H1 (cell line): ENCODE data around the gene SNAP29. TPM values are rescaled to one million over a fixed set of nuclear protein-coding genes. Genes with fewer than 3 reads are reported as not detected.
A peak's percentile ranks its signal among the peaks of the same experiment; 100 is the strongest.

Experiments
- CTCF ChIA-PET: fragments of 300-600 bp; sonication (Branson Sonifier 250); formaldehyde crosslinking; loops from one replicate; lab custom pipeline; 2021; ENCODE audit not compliant: partially characterized antibody; lab: Charles Lee
- POLR2A ChIA-PET: fragments of 300-600 bp; sonication (Branson Sonifier 250); formaldehyde crosslinking; loops from one replicate; lab custom pipeline; 2021; ENCODE audit warnings: inconsistent platforms; ENCODE audit not compliant: partially characterized antibody; lab: Charles Lee
- DNase-seq, 2 experiments: peaks; one replicate each; pipeline versions ENCODE4 v3.0.0 to v3.0.0-alpha.2; 2010 to 2022; ENCODE audit warnings: low spot score in 2 of 2, low read depth in 1 of 2, mixed read lengths in 1 of 2
- FAIRE-seq: peaks from 2 replicates; lab custom pipeline; 2011; peaks lifted over from hg19 to GRCh38; lab: Jason Lieb, UNC
- H2AFZ ChIP-seq: 2 replicates; pipeline ENCODE4 v1.8.1; 2012; ENCODE audit warnings: low read length, inconsistent platforms
- H2AK5ac ChIP-seq: 2 replicates; pipeline ENCODE4 v1.6.1; 2013; ENCODE audit warnings: low read depth, low read length
- H2BK120ac ChIP-seq: replicated peaks from 2 replicates; pipeline ENCODE3; 2013; ENCODE audit warnings: low read depth, low read length, inconsistent platforms
- H2BK12ac ChIP-seq: 2 replicates; pipeline ENCODE4 v1.6.1; 2013; ENCODE audit warnings: low read depth, low read length
- H2BK15ac ChIP-seq: 2 replicates; pipeline ENCODE4 v1.6.1; 2013; ENCODE audit warnings: low read length
- H2BK20ac ChIP-seq: 2 replicates; pipeline ENCODE4 v1.6.1; 2013; ENCODE audit warnings: low read length
- H2BK5ac ChIP-seq: 2 replicates; pipeline ENCODE4 v1.6.1; 2013; ENCODE audit warnings: low read depth, low read length
- H3K14ac ChIP-seq: 2 replicates; pipeline ENCODE4 v1.6.1; 2013; ENCODE audit warnings: inconsistent platforms; ENCODE audit not compliant: insufficient read length
- H3K18ac ChIP-seq: 2 replicates; pipeline ENCODE4 v1.6.1; 2013; ENCODE audit warnings: low read length; ENCODE audit errors: extremely low read depth
- H3K23ac ChIP-seq: 2 replicates; pipeline ENCODE4 v1.6.1; 2013; ENCODE audit warnings: inconsistent platforms; ENCODE audit not compliant: insufficient read length
- H3K23me2 ChIP-seq: 2 replicates; pipeline ENCODE4 v1.6.1; 2013; ENCODE audit warnings: low read depth, low read length
- H3K27ac ChIP-seq: 2 replicates; pipeline ENCODE4 v1.6.1; 2011; ENCODE audit warnings: low read depth, low read length, inconsistent platforms
- H3K27me3 ChIP-seq, 4 experiments: replicated peaks in 1 of 4; 1 replicate in 1 of 4; 2 replicates in 3 of 4; pipeline versions ENCODE4 v1.6.1 to v1.8.1; 2011 to 2013; ENCODE audit warnings: low read length in 3 of 4, mild to moderate bottlenecking in 3 of 4, inconsistent platforms in 2 of 4, mixed read lengths in 2 of 4, moderate library complexity in 1 of 4; ENCODE audit not compliant: control insufficient read depth in 3 of 4, insufficient read depth in 3 of 4; ENCODE audit errors: extremely low read depth in 1 of 4
- H3K36me3 ChIP-seq, 4 experiments: 2 replicates each; pipeline versions ENCODE4 v1.6.1 to v1.8.1; 2011 to 2013; ENCODE audit warnings: mild to moderate bottlenecking in 4 of 4, low read length in 3 of 4, moderate library complexity in 2 of 4, control low read depth in 1 of 4, inconsistent platforms in 1 of 4; ENCODE audit not compliant: insufficient read depth in 4 of 4, control insufficient read depth in 2 of 4
- H3K4ac ChIP-seq: replicated peaks from 2 replicates; pipeline ENCODE3; 2013; ENCODE audit warnings: low read length, low read depth, mixed read lengths, inconsistent platforms; ENCODE audit not compliant: insufficient read length
- H3K4me1 ChIP-seq, 4 experiments: replicated peaks in 1 of 4; 1 replicate in 1 of 4; 2 replicates in 3 of 4; pipeline versions ENCODE4 v1.6.1 to v1.8.1; 2011 to 2013; ENCODE audit warnings: low read length in 3 of 4, inconsistent platforms in 2 of 4, mixed read lengths in 1 of 4; ENCODE audit not compliant: insufficient read depth in 4 of 4, control insufficient read depth in 3 of 4
- H3K4me2 ChIP-seq, 2 experiments: 2 replicates each; pipeline versions ENCODE4 v1.6.1 to v1.8.1; 2011 to 2013; ENCODE audit warnings: low read depth in 2 of 2, low read length in 2 of 2, control low read depth in 1 of 2, inconsistent platforms in 1 of 2, mild to moderate bottlenecking in 1 of 2; ENCODE audit not compliant: insufficient read depth in 1 of 2
- H3K4me3 ChIP-seq, 4 experiments: fragments of 200-600, 300-600 bp in 1 of 4; sonication (generic), shearing (Covaris generic), sonication (Bioruptor Twin) in 1 of 4; 2 replicates each; pipeline versions ENCODE4 v1.5.1 to v1.8.1; 2011 to 2016; ENCODE audit warnings: low read length in 4 of 4, low read depth in 3 of 4, control low read depth in 2 of 4, inconsistent platforms in 2 of 4, mild to moderate bottlenecking in 2 of 4, mixed read lengths in 1 of 4, moderate library complexity in 1 of 4; ENCODE audit not compliant: insufficient read depth in 2 of 4; ENCODE audit errors: extremely low read depth in 1 of 4
- H3K56ac ChIP-seq: replicated peaks from 2 replicates; pipeline ENCODE3; 2013; ENCODE audit warnings: low read depth, mild to moderate bottlenecking, mixed read lengths, low read length, inconsistent platforms; ENCODE audit not compliant: insufficient read length
- H3K79me1 ChIP-seq: 2 replicates; pipeline ENCODE4 v1.6.1; 2013; ENCODE audit warnings: low read depth, low read length, control low read depth
- H3K79me2 ChIP-seq, 2 experiments: 2 replicates each; pipeline versions ENCODE4 v1.6.1 to v1.8.1; 2012 to 2013; ENCODE audit warnings: low read length in 2 of 2, mild to moderate bottlenecking in 2 of 2, inconsistent platforms in 1 of 2; ENCODE audit not compliant: insufficient read depth in 2 of 2, control insufficient read depth in 1 of 2
- H3K9ac ChIP-seq, 4 experiments: replicated peaks in 1 of 4; 1 replicate in 1 of 4; 2 replicates in 3 of 4; pipeline versions ENCODE4 v1.6.1 to v1.8.1; 2011 to 2013; ENCODE audit warnings: low read depth in 3 of 4, low read length in 3 of 4, control low read depth in 2 of 4, mild to moderate bottlenecking in 2 of 4, moderate library complexity in 2 of 4, inconsistent platforms in 1 of 4; ENCODE audit errors: extremely low read depth in 1 of 4
- H3K9me3 ChIP-seq, 2 experiments: 2 replicates each; pipeline versions ENCODE4 v1.6.1 to v1.8.1; 2012 to 2013; ENCODE audit warnings: mild to moderate bottlenecking in 2 of 2, moderate library complexity in 2 of 2, control low read depth in 1 of 2, inconsistent platforms in 1 of 2, low read depth in 1 of 2, low read length in 1 of 2, mixed read lengths in 1 of 2; ENCODE audit not compliant: insufficient read depth in 2 of 2
- H4K20me1 ChIP-seq, 2 experiments: replicated peaks in 1 of 2; 2 replicates each; pipeline versions ENCODE3 to v1.8.1; 2011 to 2013; ENCODE audit warnings: inconsistent platforms in 2 of 2, low read length in 2 of 2, mild to moderate bottlenecking in 1 of 2; ENCODE audit not compliant: insufficient read depth in 2 of 2, control insufficient read depth in 1 of 2
- H4K5ac ChIP-seq: 2 replicates; pipeline ENCODE4 v1.6.1; 2013; ENCODE audit warnings: low read length, low read depth, mixed read lengths, inconsistent platforms; ENCODE audit not compliant: insufficient read length
- H4K8ac ChIP-seq: 2 replicates; pipeline ENCODE4 v1.8.0; 2013; ENCODE audit warnings: mild to moderate bottlenecking, moderate library complexity, low read length, inconsistent platforms; ENCODE audit not compliant: insufficient read depth; ENCODE audit errors: extremely low read depth
- H4K91ac ChIP-seq: replicated peaks from 2 replicates; pipeline ENCODE3; 2013; ENCODE audit warnings: low read length, mixed read lengths, inconsistent platforms; ENCODE audit not compliant: insufficient read length
- GTF2F1 ChIP-seq: IDR thresholded peaks from 2 replicates; pipeline ENCODE4 v1.6.1; 2012; ENCODE audit warnings: low read depth, low read length, improper control_type of control experiment, borderline replicate concordance
- SAP30 ChIP-seq: fragments of 300-600 bp; sonication (generic); IDR thresholded peaks from 2 replicates; pipeline ENCODE4 v1.7.1; 2012; ENCODE audit warnings: low read length, moderate library complexity, mild to moderate bottlenecking, inconsistent platforms; ENCODE audit not compliant: insufficient read depth, insufficient replicate concordance
- SP1 ChIP-seq: IDR thresholded peaks from 2 replicates; pipeline ENCODE4 v1.6.1; 2011; ENCODE audit warnings: low read depth, low read length
- TCF12 ChIP-seq: IDR thresholded peaks from 2 replicates; pipeline ENCODE4 v1.6.1; 2011; ENCODE audit warnings: low read depth, mild to moderate bottlenecking, low read length
- WGBS, 2 experiments: shearing (Covaris generic) in 1 of 2; methylation state at CpG; one replicate each; pipeline versions ENCODE4 v1.1.6 to v1.1.7; 2013 to 2015; ENCODE audit warnings: low lambda C conversion rate in 2 of 2, mixed read lengths in 2 of 2, inconsistent platforms in 1 of 2, low coverage in 1 of 2, missing lambda C conversion rate in 1 of 2; ENCODE audit not compliant: insufficient replicate concordance in 2 of 2, insufficient coverage in 1 of 2, insufficient read length in 1 of 2; ENCODE audit errors: extremely low coverage in 1 of 2, missing lambda C conversion rate in 1 of 2; 5-methylcytosine and 5-hydroxymethylcytosine counted together
- polyA plus RNA-seq, 7 experiments: library from polyadenylated mRNA; depleted of rRNA in 3 of 7; stranded (reverse) in 5 of 7; unstranded in 2 of 7; fragments of >200 nt in 5 of 7; fragments of 200-250 nt in 2 of 7; gene quantifications; 1 replicate in 5 of 7; 2 replicates in 1 of 7; 4 replicates in 1 of 7; pipeline versions ENCODE4 v1.2.1 to v1.2.3, GENCODE V29; 2011 to 2013; ENCODE audit warnings: missing spikeins in 2 of 7, mixed read lengths in 2 of 7
- total RNA-seq: library from RNA; stranded (reverse); fragmentation: NEBNext Ultra II Directional; extraction: Animal tissue kit (Norgen Biotek cat#: 25700); gene quantifications from 2 replicates; pipeline ENCODE4 v1.2.1, GENCODE V29; 2021

Gene SNAP29
- total and polyA plus RNA-seq, 2 of the 8 experiments (the other 6 are each of a cell fraction or from before 2014, with no cell fraction given) = 11.8 to 15.0 TPM

GRCh38 chr22:20857247-20857643 is 1.6 kb upstream of the SNAP29 start:
- H3K18ac ChIP-seq = no peak overlapping the region
- H2AK5ac ChIP-seq = no peak overlapping the region
- H3K27ac ChIP-seq = no peak overlapping the region
- peaks cover 4% of the 10 kb centered on the region for H3K79me1 ChIP-seq
- peaks cover 0 to 34% of the 10 kb centered on the region in 2 experiments; a peak in 3 of 4 replicates for H3K79me2 ChIP-seq
- no peak for FAIRE-seq
- POLR2A ChIA-PET = interaction anchor here (0.6 kb wide), 1 partner anchor 11 kb away, joined by 3 read pairs; no protein-coding TSS in a partner anchor
- peaks cover 10% of the 10 kb centered on the region for H3K23me2 ChIP-seq
- no peak overlapping the region for H4K91ac ChIP-seq
- CTCF ChIA-PET = interaction anchor here (1.0 to 2.7 kb wide), 2 partner anchors 28 to 53 kb away, joined by 3 to 14 read pairs; no protein-coding TSS in a partner anchor
- peak overlapping the region in 2 of 4 experiments; percentile 27 to 62; a peak in 2 of 7 replicates for H3K9ac ChIP-seq
- H3K23ac ChIP-seq = no peak overlapping the region
- H2BK5ac ChIP-seq = no peak overlapping the region
- TF ChIP-seq SAP30 (no peak), GTF2F1 (no peak), TCF12 (no peak), SP1 (no peak)
- TF ChIP-seq, all 59 proteins: peak for 0
- H2AFZ ChIP-seq = no peak overlapping the region
- no peak overlapping the region for H4K5ac ChIP-seq
- H2BK20ac ChIP-seq = no peak overlapping the region
- 78% methylated on average over 7 of the region's 7 CpGs; no CpG with 5 or more reads in 1 of the 2 experiments for WGBS, 2 experiments
- H3K9me3 ChIP-seq = no peaks in the 10 kb centered on the region
- no peaks in the 10 kb centered on the region for H3K27me3 ChIP-seq
- H2BK12ac ChIP-seq = no peak overlapping the region
- H2BK120ac ChIP-seq = no peak overlapping the region
- H3K4ac ChIP-seq = no peak overlapping the region
- peak overlapping the region; percentile 82 to 99 for H3K4me2 ChIP-seq
- peaks cover 5 to 12% (median 6%) of the 10 kb centered on the region in 4 experiments; a peak in 5 of 7 replicates for H3K4me1 ChIP-seq
- H4K20me1 ChIP-seq = no peaks in the 10 kb centered on the region
- no peak overlapping the region for H3K56ac ChIP-seq
- no peak overlapping the region for H2BK15ac ChIP-seq
- no peak overlapping the region for H3K14ac ChIP-seq
- DNase-seq = no peak
- H3K4me3 ChIP-seq = peak overlapping the region; percentile 75 to 85 (median 78); a peak in 7 of 8 replicates
- no peaks in the 10 kb centered on the region for H3K36me3 ChIP-seq
- no peak overlapping the region for H4K8ac ChIP-seq
